Ureter (tissue), 1 donor: Measurements from ENCODE around the gene CDKL2. TPM values are rescaled to one million over a fixed set of nuclear protein-coding genes. Genes with fewer than 3 reads are reported as not detected.
"Not testable (repeated sequence)": the region's sequence is repeated elsewhere in the genome, so short reads cannot be mapped to it uniquely, and the experiment has no call there.

Experiments
- DNase-seq: peaks from one replicate; pipeline ENCODE4 v3.0.0-alpha.2; 2020; ENCODE audit warnings: low spot score
- total RNA-seq: library from RNA; stranded (reverse); gene quantifications from one replicate; pipeline ENCODE4 v1.2.4, GENCODE V29; 2023
- donor health status: DM: yes; HTN: yes; CAD: no.

CDKL2 gene
- 1.1 TPM for total RNA-seq

DNA sequence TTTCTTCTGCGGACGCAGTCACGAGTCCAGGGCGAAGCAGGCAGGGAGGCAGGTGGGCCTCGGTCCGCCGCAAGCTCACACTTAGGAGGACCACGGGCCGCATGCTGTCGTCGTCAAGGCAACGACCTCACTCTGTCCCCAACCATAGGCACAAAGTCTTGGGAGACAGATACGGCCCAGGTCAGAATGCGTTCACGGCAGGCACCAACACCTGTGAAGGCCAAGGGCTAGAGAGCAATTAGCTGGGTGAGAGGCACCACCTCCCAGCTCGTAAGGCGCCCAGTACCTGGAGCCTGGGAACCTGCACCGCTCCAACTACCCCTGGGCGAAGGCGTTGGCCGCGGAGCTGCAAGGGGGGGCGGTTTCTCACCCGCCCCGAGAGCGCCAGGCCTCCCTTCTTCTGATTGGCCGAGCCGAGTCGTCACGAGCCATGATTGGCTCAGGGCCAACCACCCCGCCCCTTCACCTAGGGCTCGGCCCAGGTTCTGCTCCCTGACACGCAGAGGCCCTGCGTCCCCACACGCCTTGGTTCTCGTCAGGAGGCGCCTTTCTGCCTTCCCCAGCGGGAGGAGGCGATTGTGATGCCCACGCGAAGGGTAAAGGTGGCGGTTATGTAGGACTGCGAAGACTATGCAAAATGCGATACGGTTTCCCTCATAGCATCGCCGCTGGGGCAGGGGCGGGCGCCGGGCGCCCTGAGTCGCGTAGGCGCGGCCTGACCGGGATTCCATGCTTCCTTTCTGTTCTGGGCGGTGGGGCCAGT is at the start of gene CDKL2:
TSS of gene CDKL2 (minus strand) at position 355 of the 763 bp plus-strand sequence. CDS start 4,540 bp downstream, outside the sequence.
- peak; percentile 88 for DNase-seq

DNA sequence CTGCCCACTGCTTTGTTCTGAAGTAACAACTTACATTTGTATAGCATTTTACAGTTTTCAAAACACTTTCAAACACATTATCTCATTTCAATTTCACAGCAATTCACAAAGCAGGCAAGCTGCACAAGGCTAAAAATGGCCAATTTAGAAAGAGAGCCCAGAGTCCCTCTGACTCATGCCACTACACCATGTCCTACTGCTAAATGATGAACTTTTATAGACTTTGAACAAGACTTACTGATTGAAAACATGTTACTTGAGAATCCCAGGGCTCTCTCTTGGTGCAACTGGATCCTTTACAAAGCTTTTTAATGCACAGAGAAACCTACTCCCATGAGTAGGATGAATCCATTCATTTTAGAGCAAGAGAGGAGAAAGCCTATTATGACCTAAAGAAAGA is 48.6 kb upstream of the CDKL2 start:
- no peak for DNase-seq

DNA sequence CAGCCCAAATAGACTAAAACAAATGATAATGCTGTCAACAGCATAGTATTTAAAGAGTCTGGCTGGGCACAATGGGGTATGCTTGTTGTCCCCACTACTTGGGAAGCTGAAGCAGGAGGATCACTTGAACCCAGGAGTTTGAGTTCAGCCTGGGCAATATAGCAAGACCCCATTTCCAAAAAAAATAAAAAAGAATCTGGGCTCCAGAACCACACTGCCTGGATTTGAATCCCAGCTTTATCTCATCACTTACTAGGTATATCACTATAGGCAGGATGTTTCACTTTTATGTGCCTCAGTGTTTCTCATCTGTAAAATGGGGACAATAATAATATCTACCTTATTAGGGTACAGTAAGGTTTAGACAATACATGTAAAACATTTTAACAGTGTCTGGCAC is 48.1 kb upstream of the CDKL2 start:
- DNase-seq = no peak

DNA sequence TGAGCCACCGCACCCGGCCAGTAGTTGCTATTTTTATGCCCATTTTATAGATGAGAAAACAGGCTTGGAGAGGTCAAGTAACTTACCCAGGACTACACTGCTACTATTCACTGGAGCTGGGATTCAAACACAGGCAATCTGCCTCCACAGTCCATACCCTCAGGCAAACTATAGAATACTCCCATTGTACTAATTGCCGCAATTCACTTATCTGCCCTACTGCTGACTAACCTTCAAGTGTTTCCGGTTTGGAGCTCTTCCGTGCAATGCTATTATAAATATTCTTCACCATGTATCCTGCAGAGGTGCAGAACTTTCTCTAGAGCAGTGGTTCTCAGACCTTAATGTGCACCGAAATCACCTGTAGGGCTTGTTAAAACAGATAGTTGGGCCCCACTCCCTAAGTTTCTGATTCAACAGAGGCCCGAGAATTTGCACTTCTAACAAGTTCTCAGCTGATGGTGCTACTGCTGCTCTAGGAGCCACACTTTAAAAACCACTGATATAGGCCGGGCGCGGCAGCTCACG is 44.7 kb upstream of the CDKL2 start:
- DNase-seq = no peak

DNA sequence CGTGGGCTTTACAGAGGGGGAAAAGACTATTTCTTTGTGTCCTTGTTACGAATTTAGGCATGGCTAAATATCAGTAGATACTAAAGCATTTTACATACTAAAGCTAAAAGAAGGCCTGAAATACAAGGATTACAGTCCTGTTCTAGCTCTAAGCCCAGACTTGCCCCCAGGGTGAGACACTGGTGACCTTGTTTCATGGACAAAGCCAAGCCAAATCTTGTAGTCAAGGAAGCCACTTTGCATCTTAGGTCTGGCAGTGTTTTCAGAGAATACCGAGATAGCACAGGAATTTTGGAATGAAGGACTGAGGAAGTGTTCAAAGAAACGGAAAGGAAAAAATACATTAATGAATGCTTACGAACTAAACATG is 43.6 kb upstream of the CDKL2 start:
- no peak for DNase-seq

DNA sequence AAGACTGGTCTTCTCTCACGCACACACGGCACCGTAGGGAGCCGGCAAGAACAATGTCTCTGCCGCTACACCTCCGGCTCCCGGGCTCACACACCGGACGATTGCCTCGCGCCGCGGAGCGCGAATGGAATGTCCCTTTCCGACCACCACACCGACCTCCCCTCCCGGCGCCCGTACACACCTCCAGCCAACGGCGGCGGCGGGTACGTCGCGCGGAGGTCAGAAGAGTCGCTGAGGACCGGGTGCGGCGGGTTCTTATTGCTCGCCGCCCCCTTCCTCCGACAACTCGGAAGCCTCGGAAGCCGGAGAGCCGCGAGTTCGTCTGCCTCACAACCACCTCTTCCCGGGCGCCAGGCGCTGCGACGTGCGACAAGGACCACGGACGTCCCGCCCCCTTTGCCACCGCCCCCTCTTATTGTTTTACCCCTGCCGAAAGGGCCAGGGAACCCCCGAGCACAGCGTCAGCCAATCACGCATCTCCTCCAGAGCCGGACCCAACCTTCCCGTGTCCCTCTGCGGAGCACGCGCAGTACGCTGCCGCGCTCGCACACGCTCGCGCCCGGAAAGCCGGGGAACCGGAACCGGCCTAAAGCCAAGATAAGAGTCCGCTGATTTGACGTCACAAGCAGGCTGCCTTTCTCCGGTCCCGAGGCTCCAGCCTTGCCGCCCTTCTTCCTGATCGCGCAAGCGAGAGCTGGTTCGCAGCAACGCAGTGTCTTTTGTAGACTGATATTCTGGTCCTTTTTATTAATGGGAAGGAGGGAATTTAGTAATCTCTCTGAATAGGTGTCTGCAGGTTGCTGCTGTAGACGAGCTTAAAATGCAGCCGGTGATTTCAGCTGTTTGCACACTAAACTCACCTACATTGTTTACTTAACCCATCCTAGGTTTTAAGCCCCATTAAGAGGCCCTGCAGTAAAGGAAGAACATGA is 43.0 kb upstream of the CDKL2 start, which contains the start of gene G3BP2:
TSS of gene G3BP2 (minus strand) at position 385 of the 932 bp plus-strand sequence. CDS start 11,386 bp downstream, outside the sequence.
- peak; percentile 99 for DNase-seq

DNA sequence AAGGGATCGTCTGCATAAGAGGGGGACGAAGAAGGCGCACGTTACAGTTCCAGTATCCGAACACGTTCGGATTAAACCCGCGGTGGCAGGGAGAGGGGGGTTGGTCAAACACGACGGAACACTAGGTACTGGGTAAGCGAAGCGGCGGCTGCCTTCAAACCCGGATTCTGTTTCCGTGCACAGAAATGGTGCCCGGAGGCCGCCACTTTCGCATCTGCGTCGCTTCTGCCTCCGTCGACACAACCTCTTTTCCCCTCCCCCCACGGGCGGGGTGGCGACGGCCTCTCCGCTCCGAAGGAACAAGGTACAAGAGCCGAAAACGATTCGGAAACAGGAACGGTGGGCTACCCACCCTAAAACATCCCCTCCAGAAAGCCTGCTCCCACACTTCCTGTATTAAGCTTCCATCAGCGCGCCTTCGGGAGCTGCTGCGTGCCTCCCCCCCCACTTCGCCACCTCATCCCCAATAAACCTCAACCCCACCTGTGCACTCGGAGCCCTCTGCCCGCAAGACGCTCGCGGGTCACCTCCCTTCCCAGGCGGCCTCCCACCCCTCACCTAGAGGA is 42.2 kb upstream of the CDKL2 start:
- DNase-seq = peak; percentile 78

DNA sequence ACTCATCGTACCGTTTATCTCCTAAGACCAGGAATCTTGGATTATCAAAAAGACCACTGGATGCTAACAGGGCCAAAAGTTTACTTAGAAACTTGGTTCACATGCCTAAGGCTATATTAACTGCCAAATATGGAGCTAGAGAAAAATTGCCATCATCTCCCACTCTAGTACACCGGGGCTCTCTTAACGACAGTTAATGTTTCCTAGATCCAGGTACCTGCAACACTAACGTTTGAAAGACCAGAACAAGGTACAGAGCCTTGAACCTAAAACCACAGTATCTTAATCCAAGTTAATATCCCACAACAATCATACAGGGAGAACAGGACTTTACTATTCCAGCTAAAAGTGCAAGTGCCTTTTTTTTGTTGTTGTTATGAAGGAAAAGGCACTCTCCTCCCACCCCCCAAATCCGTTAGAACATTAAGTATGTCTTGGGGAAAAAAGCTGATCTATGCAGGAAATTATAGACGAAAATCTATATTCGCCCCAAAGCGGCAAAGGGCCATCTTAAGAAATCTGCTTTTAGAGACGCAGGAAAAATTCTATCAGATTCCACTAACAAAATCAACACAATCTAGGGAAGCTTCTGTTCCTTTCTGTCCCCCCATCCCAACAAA is 41.6 kb upstream of the CDKL2 start:
- no peak for DNase-seq

DNA sequence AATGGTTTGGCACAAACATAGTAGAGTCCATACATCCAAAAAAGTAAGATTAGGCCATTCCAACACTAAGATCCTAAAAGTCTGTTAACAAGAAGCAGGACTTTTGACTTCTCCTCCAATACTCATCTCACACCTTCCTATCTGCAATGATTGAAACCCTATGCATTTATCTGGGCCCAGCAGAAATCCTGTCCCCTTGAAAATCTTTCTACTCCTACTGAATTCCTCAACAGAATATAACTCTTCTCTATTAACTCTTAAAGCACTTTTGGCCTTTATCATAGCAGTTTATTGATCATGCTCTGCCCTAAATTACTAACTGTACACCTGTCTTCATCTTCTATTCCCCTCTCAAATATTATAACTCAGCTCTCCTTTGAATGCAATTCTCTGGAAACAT is 38.3 kb upstream of the CDKL2 start:
- no peak for DNase-seq

DNA sequence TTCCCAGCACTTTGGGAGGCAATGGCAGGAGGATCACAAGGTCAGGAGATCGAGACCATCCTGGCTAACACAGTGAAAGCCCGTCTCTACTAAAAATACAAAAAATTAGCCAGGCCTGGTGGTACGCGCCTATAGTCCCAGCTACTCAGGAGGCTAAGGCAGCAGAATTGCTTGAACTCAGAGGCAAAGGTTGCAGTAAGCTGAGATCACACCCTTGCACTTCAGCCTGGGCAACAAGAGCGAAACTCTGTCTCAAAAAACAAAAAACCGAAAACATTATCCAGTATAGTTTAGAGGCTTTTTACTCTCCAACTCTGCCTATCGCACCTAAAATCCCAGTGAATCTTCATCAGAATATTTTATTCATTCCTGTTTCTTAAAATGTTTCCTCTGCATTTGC is 37.3 kb upstream of the CDKL2 start:
- not testable (repeated sequence) for DNase-seq

DNA sequence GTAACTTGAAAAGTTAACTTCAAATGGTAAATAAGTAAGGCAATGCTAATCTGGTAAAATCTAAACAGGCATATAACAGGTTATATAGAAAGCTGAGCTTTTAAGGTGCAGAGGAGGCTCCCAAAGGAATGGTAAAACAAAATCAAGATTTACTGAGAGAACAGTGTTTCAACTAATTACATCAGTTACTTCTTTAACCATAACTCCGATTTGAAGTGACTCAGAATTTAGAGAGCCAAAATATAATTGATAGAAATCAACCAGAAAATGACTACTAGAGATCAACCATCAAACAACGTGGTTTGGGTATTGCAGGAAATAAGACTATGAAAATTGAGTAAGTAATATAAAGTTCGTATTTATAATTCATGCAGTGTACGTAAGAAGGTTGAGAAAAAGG is 36.0 kb upstream of the CDKL2 start:
- no peak for DNase-seq

DNA sequence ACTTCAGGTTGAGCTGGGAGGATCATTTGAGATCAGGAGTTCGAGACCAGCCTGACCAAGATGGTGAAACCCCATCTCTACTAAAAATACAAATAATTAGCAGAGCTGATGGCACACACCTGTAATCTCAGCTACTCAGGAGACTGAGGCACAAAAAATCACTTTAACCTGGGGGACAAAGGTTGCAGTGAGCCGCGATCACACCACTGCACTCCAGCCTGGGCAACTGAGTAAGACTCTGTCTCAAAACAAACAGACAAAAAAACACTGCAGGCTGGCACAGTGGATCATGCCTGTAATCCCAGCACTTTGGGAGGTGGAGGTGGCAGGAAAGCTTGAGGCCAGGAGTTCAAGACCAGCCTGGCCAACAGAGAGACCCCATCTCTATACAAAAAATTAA is 34.3 kb upstream of the CDKL2 start:
- not testable (repeated sequence) for DNase-seq

DNA sequence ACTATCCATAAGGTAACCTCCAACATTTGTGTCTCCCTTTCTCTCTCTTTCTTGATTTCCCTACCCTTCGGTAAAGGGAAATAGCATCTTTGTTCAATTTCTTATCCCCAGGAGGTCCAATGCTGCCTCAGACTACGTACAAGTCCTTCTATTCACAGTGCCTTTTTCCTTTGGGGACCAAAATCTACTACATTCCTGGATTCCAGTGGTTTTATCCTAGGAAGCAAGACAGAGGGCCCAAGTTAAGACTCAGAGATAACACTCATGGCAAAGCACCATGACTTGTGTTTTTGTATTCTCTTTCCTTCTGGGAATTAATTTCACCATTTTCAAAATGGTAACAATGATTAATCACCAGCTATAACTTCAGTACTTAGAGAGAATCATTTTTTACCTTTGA is 32.3 kb upstream of the CDKL2 start:
- no peak for DNase-seq

DNA sequence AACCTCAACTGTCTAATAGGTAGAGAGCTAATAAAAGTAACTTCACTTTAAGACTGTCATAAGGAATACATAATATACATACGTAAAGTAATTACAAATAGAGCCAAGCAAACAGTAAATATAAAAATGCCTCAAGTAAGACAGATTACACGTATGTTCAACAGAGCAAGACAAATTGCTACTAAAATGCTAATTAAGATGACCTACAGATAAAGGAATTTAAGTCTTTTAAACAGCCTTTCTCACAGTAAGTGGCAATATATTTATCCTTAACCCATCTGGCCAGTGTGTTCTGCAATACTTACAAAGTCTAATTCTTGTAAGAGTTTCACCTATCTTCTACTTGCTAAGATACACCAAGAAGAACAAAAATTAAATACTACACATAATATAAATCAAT is 30.2 kb upstream of the CDKL2 start:
- DNase-seq = no peak

DNA sequence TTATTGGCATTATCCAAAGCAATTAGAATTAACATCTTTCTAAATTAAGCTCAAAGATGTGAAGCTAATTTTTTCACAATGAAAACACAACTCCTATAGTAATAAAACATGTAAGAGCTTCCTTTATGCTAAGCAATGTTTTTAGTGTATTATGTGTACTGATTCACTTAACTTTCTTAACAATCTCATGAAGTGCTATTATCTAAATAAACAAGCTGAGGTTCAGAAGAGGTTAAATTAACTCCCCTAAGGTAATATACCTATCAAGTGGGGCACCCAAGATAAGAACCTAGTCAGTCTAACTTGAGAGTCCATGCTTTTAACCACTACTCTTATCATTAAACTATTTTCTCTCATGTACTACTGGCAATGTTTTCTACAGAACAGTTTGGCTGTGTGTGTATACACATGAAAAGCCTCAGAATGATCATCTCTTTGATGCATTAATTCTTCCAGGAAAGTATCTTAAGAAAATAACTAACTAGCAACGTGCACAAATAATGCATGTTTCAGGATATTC is 29.2 kb upstream of the CDKL2 start:
- DNase-seq = no peak

DNA sequence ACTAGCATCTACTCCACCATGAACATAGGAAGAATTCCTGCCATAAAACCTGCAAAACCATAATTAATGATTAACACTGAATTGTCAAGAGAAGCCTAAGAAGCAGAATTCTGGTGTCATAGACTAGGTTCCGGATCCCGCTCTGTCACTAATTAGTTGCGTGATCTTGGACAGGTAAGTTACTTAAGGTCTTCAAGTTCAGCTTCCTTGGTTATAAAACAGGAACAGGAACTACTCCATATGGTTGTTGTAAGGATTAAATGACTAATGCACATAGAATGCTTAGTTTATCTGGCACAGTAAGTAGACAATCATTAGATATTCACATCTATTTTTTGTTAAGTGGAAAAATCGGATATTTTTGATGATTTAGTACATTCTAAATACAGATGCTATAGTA is 28.5 kb upstream of the CDKL2 start:
- DNase-seq = no peak

DNA sequence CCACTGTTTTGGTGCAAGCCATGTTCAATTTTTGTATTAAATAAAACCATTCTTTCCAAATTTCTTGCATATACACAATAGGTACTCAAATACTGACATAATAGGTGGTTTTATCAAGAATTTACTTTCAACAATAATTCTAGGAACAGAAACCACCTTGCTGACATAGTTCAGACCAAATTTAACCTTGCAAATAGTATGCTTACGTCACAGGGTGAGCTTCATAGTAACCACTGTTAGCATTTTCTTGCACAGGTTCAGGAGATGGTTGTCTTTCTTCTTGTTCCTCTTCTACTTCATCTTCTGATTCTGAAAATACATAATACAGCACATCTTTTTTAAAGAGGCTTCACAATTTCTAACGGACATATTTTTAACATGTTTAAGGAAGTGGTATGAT is 25.2 kb upstream of the CDKL2 start:
- DNase-seq = no peak

DNA sequence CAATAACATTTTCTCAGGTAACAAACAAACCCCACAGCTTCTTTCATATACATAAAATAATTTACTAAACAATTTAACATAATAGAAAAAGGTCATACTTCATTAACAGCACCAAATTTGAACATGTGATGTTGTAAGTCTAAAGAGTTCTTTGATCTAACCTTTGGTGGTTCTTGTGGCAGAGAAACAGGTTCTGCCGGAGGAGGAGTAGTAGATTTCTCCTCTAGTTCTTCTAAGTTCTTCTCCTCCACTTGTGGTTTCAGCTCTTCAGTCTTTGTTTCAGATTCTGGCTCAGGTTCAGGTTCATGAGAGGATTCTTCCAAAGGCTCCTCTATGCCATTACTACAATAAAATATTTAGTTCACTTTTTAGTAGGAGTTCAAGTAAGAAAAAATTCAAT is 24.6 kb upstream of the CDKL2 start:
- DNase-seq = no peak

DNA sequence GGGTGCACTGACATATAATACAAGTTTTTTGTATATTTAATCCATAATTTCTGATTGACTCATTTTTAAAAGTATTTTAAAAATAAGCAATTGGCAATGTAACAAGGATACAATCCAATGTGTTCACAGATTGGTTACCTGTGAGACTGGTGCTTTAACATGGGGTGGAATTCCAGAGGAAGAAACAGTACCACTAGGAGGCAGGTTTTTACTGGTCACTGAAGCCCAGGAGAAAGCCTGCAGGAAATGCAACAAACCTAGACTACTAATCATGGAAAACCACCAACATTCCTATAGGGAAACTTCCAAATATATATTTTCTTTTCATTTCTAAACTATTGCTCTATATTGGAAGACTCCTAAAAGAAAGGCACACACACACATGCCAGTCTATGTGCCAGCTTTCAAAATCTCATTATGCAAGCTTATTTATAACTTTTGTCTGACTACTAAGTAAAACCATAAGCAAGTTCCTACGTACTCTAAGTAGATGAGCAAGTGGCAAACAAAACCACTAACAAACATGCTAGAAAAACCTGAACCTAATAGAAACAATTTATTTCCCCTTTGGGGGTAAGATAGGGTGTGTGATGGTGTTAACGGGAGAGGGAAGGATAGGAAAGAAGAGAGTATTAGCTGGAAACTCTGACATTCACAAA is 23.6 kb upstream of the CDKL2 start:
- no peak for DNase-seq

DNA sequence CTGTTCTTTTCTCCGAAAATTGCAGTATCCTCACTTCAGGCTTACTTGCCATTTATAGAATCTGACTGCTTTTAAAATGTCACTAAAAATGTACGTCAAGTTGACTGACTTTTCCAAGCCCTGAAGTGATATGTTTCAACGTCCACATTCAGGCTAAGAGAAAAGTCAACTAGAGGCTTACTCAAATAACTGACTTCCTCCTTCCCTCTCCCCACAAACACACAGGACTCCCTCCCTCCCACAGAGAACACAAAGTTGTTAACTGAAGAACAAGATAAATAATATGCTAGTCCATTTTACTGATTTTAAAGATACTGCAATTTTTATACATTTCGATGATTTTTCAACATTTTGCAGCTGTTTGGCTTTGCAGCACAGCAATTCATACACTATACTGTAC is 13.8 kb upstream of the CDKL2 start:
- no peak for DNase-seq

DNA sequence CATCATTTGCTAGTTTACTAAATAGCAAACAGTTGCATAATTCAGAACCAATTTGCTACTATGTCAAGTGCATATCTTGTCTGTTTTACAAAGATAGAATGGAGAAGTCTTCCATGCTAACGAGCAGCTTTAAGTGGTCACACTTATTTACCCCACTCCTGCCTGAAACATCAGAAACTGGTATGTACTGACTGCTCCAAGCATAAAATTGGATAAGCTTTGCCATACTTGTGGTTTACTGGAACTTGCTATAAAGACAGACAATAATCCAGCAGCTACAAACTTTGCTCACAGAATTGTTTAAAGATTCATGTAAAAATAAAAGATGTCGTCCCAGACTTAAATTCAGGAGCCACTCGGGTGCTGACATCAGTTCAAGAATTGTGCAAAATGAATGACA is 13.3 kb upstream of the CDKL2 start:
- DNase-seq = no peak
